ENCODE measurements around the gene LHX1.

DNA sequence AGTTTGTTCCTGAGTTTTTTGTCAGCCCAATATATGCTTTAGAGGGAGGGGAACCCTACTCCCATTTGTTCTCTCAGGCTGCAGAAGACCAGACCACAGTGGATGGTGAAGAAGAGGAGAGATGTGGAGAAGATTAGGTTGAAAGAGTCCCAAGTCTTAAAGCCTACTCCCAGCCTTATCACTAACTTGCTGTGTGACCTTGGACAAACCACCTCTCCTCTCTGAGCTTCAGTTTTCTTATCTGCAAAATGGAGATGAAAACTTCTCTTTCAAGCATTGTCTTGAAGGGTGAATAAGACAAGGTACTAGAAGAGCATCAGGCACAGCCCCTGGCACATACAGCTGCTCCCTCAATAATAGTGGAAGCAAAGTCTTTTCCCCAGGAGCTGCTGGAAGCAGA, 15.1 kb upstream of the LHX1 start:
- TF ChIP-seq, protein P1, sequence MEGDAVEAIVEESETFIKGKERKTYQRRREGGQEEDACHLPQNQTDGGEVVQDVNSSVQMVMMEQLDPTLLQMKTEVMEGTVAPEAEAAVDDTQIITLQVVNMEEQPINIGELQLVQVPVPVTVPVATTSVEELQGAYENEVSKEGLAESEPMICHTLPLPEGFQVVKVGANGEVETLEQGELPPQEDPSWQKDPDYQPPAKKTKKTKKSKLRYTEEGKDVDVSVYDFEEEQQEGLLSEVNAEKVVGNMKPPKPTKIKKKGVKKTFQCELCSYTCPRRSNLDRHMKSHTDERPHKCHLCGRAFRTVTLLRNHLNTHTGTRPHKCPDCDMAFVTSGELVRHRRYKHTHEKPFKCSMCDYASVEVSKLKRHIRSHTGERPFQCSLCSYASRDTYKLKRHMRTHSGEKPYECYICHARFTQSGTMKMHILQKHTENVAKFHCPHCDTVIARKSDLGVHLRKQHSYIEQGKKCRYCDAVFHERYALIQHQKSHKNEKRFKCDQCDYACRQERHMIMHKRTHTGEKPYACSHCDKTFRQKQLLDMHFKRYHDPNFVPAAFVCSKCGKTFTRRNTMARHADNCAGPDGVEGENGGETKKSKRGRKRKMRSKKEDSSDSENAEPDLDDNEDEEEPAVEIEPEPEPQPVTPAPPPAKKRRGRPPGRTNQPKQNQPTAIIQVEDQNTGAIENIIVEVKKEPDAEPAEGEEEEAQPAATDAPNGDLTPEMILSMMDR (IDR thresholded peaks at IDR 0.05), result no peak
- no peak for TF ChIP-seq POLR2AphosphoS5 (IDR thresholded peaks at IDR 0.05)
- no peak for TF ChIP-seq POLR2A (IDR thresholded peaks at IDR 0.05)
- TF ChIP-seq EP300 (IDR thresholded peaks at IDR 0.05), result no peak
